B cell (primary cell): ENCODE measurements around the gene IKBKG. TPM values are rescaled to one million over a fixed set of nuclear protein-coding genes. Genes with fewer than 3 reads are reported as not detected.

Source experiments
- ATAC-seq: fragments of 200-7000 bp; cut with Tn5 transposase; one replicate; pipeline ENCODE4 v1.10.0; 2021; ENCODE audit warnings: low read depth, mild to moderate bottlenecking, moderate number of reproducible peaks, moderate library complexity
- CTCF ChIA-PET: fragments of 350-600 bp; sonication (Branson Sonifier 250); formaldehyde crosslinking; loops from one replicate; lab custom pipeline; 2021; ENCODE audit warnings: antibody characterized with exemption, inconsistent platforms; lab: Charles Lee
- POLR2A ChIA-PET: fragments of 350-600 bp; sonication (Branson Sonifier 250); formaldehyde crosslinking; loops from one replicate; lab custom pipeline; 2021; ENCODE audit warnings: antibody characterized with exemption; lab: Charles Lee
- DNase-seq: peaks from one replicate; pipeline ENCODE4 v3.0.0; 2013
- H2AFZ ChIP-seq: 2 replicates; pipeline ENCODE4 v1.6.1; 2012; ENCODE audit warnings: mild to moderate bottlenecking, low read depth, low read length; ENCODE audit not compliant: insufficient read depth, poor library complexity, severe bottlenecking
- H3K27ac ChIP-seq, 2 donors: 1 replicate in 1 of 2; 2 replicates in 1 of 2; pipeline ENCODE4 v1.5.1; 2012 to 2013; ENCODE audit warnings: low read length in 2 of 2, mild to moderate bottlenecking in 2 of 2, moderate library complexity in 1 of 2
- H3K27me3 ChIP-seq, 4 experiments: fragments of 200-600 bp in 1 of 4; sonication (generic) in 1 of 4; replicated peaks in 1 of 4; 1 replicate in 2 of 4; 2 replicates in 2 of 4; pipeline versions ENCODE4 v1.6.1 to v1.7.0; 2013 to 2016; ENCODE audit warnings: low read length in 3 of 4, mild to moderate bottlenecking in 2 of 4, mixed read lengths in 1 of 4, moderate library complexity in 1 of 4; ENCODE audit not compliant: insufficient read depth in 4 of 4, control insufficient read depth in 3 of 4; ENCODE audit errors: control extremely low read depth in 1 of 4
- H3K36me3 ChIP-seq, 2 experiments: replicated peaks in 1 of 2; 1 replicate in 1 of 2; 2 replicates in 1 of 2; pipeline versions ENCODE4 v1.6.1 to v1.7.1; 2013; ENCODE audit warnings: low read length in 1 of 2; ENCODE audit not compliant: insufficient read depth in 2 of 2, control insufficient read depth in 1 of 2; ENCODE audit errors: control extremely low read depth in 1 of 2, extremely low read depth in 1 of 2
- H3K4me1 ChIP-seq, 2 donors: fragments of 200-600 bp in 1 of 2; sonication (generic) in 1 of 2; 1 replicate in 1 of 2; 2 replicates in 1 of 2; pipeline versions ENCODE4 v1.5.1 to v1.6.1; 2013 to 2017; ENCODE audit warnings: low read length in 2 of 2; ENCODE audit not compliant: control insufficient read depth in 2 of 2, insufficient read depth in 2 of 2
- H3K4me2 ChIP-seq: replicated peaks from 2 replicates; pipeline ENCODE3; 2012; ENCODE audit warnings: mild to moderate bottlenecking, low read depth, low read length; ENCODE audit not compliant: poor library complexity, severe bottlenecking
- H3K4me3 ChIP-seq, 5 experiments: fragments of 200-600 bp in 1 of 5; sonication (generic) in 1 of 5; 1 replicate in 3 of 5; 2 replicates in 2 of 5; pipeline versions ENCODE4 v1.5.1 to v1.7.0; 2011 to 2016; ENCODE audit warnings: low read length in 4 of 5, mild to moderate bottlenecking in 4 of 5, low read depth in 2 of 5, control low read depth in 1 of 5, moderate library complexity in 1 of 5; ENCODE audit not compliant: insufficient read depth in 1 of 5; ENCODE audit errors: control extremely low read depth in 1 of 5, extremely low read depth in 1 of 5
- H3K79me2 ChIP-seq: fragments of 200-600 bp; sonication (generic); one replicate; pipeline ENCODE4 v1.6.0; 2016; ENCODE audit warnings: low read length; ENCODE audit not compliant: control insufficient read depth, insufficient read depth
- H3K9ac ChIP-seq: fragments of 200-600 bp; sonication (generic); 2 replicates; pipeline ENCODE4 v1.6.1; 2017; ENCODE audit warnings: mild to moderate bottlenecking, low read length, moderate library complexity
- H3K9me3 ChIP-seq, 3 donors: one replicate each; pipeline versions ENCODE4 v1.6.1 to v1.7.1; 2013; ENCODE audit warnings: low read length in 2 of 3; ENCODE audit not compliant: control insufficient read depth in 2 of 3, insufficient read depth in 1 of 3; ENCODE audit errors: control extremely low read depth in 1 of 3
- H4K20me1 ChIP-seq: 2 replicates; pipeline ENCODE4 v1.6.0; 2012; ENCODE audit warnings: mild to moderate bottlenecking, low read length; ENCODE audit not compliant: insufficient read depth, control insufficient read depth, poor library complexity, severe bottlenecking
- H3K27ac Mint-ChIP-seq: one replicate; pipeline ENCODE4 v1.8.0; 2021; ENCODE audit warnings: mixed read lengths
- H3K27me3 Mint-ChIP-seq: one replicate; pipeline ENCODE4 v1.8.0; 2021; ENCODE audit warnings: mixed read lengths
- H3K4me1 Mint-ChIP-seq: one replicate; pipeline ENCODE4 v1.8.0; 2021; ENCODE audit warnings: mixed read lengths
- H3K4me3 Mint-ChIP-seq: one replicate; pipeline ENCODE4 v1.8.0; 2021; ENCODE audit warnings: mixed read lengths
- H3K9me3 Mint-ChIP-seq: one replicate; pipeline ENCODE4 v1.8.0; 2022; ENCODE audit warnings: mixed read lengths; ENCODE audit not compliant: insufficient read depth
- CTCF ChIP-seq: fragments of 200-600 bp; IDR thresholded peaks from one replicate; pipeline ENCODE4 v1.8.0; 2022; ENCODE audit warnings: antibody characterized with exemption, mild to moderate bottlenecking
- EZH2 ChIP-seq: IDR thresholded peaks from 2 replicates; pipeline ENCODE4 v1.6.1; 2012; ENCODE audit warnings: borderline replicate concordance, low read depth, mild to moderate bottlenecking, moderate library complexity, low read length; ENCODE audit not compliant: insufficient read depth, poor library complexity, severe bottlenecking
- WGBS: methylation state at CpG from one replicate; pipeline ENCODE4 v1.1.5; 2013; ENCODE audit warnings: missing lambda C conversion rate; ENCODE audit not compliant: insufficient coverage; 5-methylcytosine and 5-hydroxymethylcytosine counted together
- intact Hi-C: fragments of 100-400 bp; cut with micrococcal nuclease; formaldehyde crosslinking; loops from one replicate; pipeline ENCODE4 v1.10.0; 2022
- polyA plus RNA-seq: library from polyadenylated mRNA; depleted of rRNA; stranded (reverse); fragments of >200 nt; gene quantifications from 2 replicates; pipeline ENCODE4 v1.2.3, GENCODE V29; 2012
- total RNA-seq, 2 donors: library from RNA; stranded (reverse); fragments of 120-200 nt in 1 of 2; gene quantifications; 1 replicate in 1 of 2; 2 replicates in 1 of 2; pipeline versions ENCODE4 v1.2.3 to v1.2.4, GENCODE V29; 2013 to 2022

The IKBKG gene
- total and polyA plus RNA-seq, 2 donors (not counting 1 experiment from before 2014, with no cell fraction given): 46.7 to 65.1 TPM

GRCh38 chrX:154540897-154541535, 6.4 kb upstream of the IKBKG start:
- H3K4me1 ChIP-seq: peaks cover 20 to 38% of the 10 kb centered on the region in 2 donors
- no peaks in the 10 kb centered on the region for H3K27me3 Mint-ChIP-seq
- no peak overlapping the region for H3K4me2 ChIP-seq
- no peak overlapping the region for H3K9ac ChIP-seq
- peaks cover 7% of the 10 kb centered on the region for H3K79me2 ChIP-seq
- no peak overlapping the region for H3K27ac ChIP-seq
- H2AFZ ChIP-seq: no peak overlapping the region
- WGBS: 98% methylated on average over 11 of the region's 19 CpGs
- H3K4me1 Mint-ChIP-seq: peaks cover 23% of the 10 kb centered on the region
- ChIA-PET POLR2A (interaction anchor here (0.6 to 1.0 kb wide), 2 partner anchors 170 to 527 kb away, joined by 8 read pairs; no protein-coding TSS in a partner anchor), CTCF (interaction anchor here (0.5 kb wide), 1 partner anchor 222 kb away, joined by 5 read pairs; no protein-coding TSS in a partner anchor)
- no peaks in the 10 kb centered on the region for H3K27me3 ChIP-seq
- H3K9me3 Mint-ChIP-seq: no peaks in the 10 kb centered on the region
- H3K4me3 ChIP-seq: no peak overlapping the region
- intact Hi-C loops: no loop called here
- no peak overlapping the region for H3K4me3 Mint-ChIP-seq
- no peaks in the 10 kb centered on the region for H4K20me1 ChIP-seq
- H3K36me3 ChIP-seq: no peaks in the 10 kb centered on the region
- H3K27ac Mint-ChIP-seq: no peak overlapping the region
- no peaks in the 10 kb centered on the region for H3K9me3 ChIP-seq
- DNase-seq: no peak
- no peak for ATAC-seq
- no peak for TF ChIP-seq CTCF
- no peak for TF ChIP-seq EZH2

GRCh38 chrX:154541589-154541895, 5.9 kb upstream of the IKBKG start:
- Histone ChIP-seq H3K4me1 (peaks cover 20 to 41% of the 10 kb centered on the region in 2 donors), H3K27ac (peak overlapping the region in 1 of 2 donors; percentile 31), H3K36me3 (no peaks in the 10 kb centered on the region), H3K79me2 (peaks cover 7% of the 10 kb centered on the region), H3K9me3 (no peaks in the 10 kb centered on the region), H3K4me2 (no peak overlapping the region), H3K4me3 (no peak overlapping the region), H4K20me1 (no peaks in the 10 kb centered on the region), H3K9ac (no peak overlapping the region), H2AFZ (no peak overlapping the region), H3K27me3 (no peaks in the 10 kb centered on the region)
- H3K27me3 Mint-ChIP-seq: no peaks in the 10 kb centered on the region
- DNase-seq (no peak), ATAC-seq (no peak)
- intact Hi-C loops: no loop called here
- 69% methylated on average over 3 of the region's 5 CpGs for WGBS
- POLR2A ChIA-PET: interaction anchor here (0.6 kb wide), 1 partner anchor 528 kb away, joined by 8 read pairs; no protein-coding TSS in a partner anchor
- TF ChIP-seq CTCF: no peak
- no peak for TF ChIP-seq EZH2
- H3K9me3 Mint-ChIP-seq: no peaks in the 10 kb centered on the region
- peaks cover 26% of the 10 kb centered on the region for H3K4me1 Mint-ChIP-seq
- H3K27ac Mint-ChIP-seq: no peak overlapping the region
- H3K4me3 Mint-ChIP-seq: no peak overlapping the region
- CTCF ChIA-PET: interaction anchor here (0.5 kb wide), 1 partner anchor 223 kb away, joined by 5 read pairs; no protein-coding TSS in a partner anchor
